ENCODE data around the gene MRPL34. TPM values are rescaled to one million over a fixed set of nuclear protein-coding genes. Genes with fewer than 3 reads are reported as not detected.

MRPL34 gene
- total RNA-seq, 6 experiments from 2014 or later, result 63.5 to 363 (median 122) TPM

DNA sequence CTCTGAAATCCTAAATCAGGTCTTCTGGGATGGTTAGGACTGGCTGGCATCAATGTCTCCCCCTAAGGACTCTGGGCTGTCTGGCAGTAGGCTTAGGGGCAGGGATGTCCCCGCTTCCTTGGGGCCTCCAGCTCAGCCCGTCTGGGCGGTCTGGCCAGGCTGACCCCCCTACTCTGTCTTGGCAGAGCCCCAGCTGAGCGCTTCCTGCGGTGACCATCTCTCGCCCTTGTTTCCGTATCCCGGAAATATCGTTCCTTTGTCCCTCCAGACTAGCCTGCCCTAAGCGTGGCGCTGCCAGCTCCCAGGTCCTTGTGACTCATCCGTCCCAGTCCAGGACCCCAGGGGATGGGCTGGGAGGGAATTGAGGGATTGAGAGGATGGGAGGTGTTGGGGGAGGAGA is 43.0 kb downstream of the MRPL34 start:
- ATAC-seq, result peak; percentile 52 to 66 (median 56)
- H3K27me3 ChIP-seq, result no peaks in the 10 kb centered on the region

DNA sequence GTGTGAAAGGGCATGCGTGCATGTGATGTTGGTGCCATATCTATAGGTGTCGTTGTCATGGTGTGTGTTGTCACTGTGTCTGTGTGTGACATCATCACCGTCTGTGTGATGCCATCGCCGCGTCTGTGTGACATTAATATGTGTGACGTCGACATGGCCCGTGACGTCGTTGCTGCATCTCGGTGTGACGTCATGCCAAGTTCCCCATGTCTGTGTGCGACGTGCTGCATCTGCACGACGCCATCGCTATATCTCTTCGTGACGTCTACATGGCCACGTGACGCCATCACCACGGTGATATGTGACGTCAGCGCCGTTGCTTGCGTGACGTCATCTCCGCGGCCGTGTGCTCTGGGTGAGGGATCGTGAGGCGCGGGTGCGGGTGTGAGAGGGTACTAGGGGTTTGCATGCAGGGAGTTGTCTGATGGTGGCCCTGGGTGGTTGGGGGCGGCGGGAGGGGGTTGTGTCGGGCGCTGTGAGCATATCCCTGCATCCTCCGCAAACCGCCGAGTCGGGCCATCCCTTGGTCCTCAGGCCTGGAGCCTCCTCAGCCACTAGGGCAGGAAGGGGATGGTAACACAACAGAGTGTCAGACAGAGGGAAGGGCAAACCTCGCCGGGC is 46.3 kb downstream of the MRPL34 start:
- Histone ChIP-seq H3K27ac (no peak overlapping the region), H3K27me3 (no peaks in the 10 kb centered on the region), H3K9me3 (no peaks in the 10 kb centered on the region), H3K4me3 (no peak overlapping the region), H3K4me1 (no peaks in the 10 kb centered on the region), H3K36me3 (no peaks in the 10 kb centered on the region)
- TF ChIP-seq POLR2A (IDR thresholded peaks at IDR 0.05), result no peak
- TF ChIP-seq, protein P1, sequence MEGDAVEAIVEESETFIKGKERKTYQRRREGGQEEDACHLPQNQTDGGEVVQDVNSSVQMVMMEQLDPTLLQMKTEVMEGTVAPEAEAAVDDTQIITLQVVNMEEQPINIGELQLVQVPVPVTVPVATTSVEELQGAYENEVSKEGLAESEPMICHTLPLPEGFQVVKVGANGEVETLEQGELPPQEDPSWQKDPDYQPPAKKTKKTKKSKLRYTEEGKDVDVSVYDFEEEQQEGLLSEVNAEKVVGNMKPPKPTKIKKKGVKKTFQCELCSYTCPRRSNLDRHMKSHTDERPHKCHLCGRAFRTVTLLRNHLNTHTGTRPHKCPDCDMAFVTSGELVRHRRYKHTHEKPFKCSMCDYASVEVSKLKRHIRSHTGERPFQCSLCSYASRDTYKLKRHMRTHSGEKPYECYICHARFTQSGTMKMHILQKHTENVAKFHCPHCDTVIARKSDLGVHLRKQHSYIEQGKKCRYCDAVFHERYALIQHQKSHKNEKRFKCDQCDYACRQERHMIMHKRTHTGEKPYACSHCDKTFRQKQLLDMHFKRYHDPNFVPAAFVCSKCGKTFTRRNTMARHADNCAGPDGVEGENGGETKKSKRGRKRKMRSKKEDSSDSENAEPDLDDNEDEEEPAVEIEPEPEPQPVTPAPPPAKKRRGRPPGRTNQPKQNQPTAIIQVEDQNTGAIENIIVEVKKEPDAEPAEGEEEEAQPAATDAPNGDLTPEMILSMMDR (IDR thresholded peaks at IDR 0.05), result no peak
- intact Hi-C loops (cut with DNase I), result no loop called here
- 90% methylated on average over 17 of the region's 45 CpGs for WGBS (ENCODE audit: insufficient coverage, low coverage, low lambda C conversion rate, missing lambda C conversion rate)
- DNase-seq (no peak), ATAC-seq (no peak)

More for the DNA sequence above, 43.0 kb downstream of the MRPL34 start:
- no peak overlapping the region for H3K4me3 ChIP-seq
- H3K27ac ChIP-seq, result no peak overlapping the region
- H3K9me3 ChIP-seq, result no peaks in the 10 kb centered on the region
- peak in 2 of 3 donors; percentile 56 to 60 for DNase-seq
- intact Hi-C loops (cut with DNase I), result loop anchor here (5.0 to 10.0 kb wide), 2 partner anchors 39 to 106 kb away; no protein-coding TSS in a partner anchor
- no peaks in the 10 kb centered on the region for H3K4me1 ChIP-seq
- no peaks in the 10 kb centered on the region for H3K36me3 ChIP-seq
- TF ChIP-seq, protein P1 (IDR thresholded peaks at IDR 0.05), result no peak
- no peak for TF ChIP-seq POLR2A (IDR thresholded peaks at IDR 0.05)
- WGBS (ENCODE audit: insufficient coverage, low coverage, low lambda C conversion rate, missing lambda C conversion rate), result 0% methylated on average over 1 of the region's 12 CpGs

DNA sequence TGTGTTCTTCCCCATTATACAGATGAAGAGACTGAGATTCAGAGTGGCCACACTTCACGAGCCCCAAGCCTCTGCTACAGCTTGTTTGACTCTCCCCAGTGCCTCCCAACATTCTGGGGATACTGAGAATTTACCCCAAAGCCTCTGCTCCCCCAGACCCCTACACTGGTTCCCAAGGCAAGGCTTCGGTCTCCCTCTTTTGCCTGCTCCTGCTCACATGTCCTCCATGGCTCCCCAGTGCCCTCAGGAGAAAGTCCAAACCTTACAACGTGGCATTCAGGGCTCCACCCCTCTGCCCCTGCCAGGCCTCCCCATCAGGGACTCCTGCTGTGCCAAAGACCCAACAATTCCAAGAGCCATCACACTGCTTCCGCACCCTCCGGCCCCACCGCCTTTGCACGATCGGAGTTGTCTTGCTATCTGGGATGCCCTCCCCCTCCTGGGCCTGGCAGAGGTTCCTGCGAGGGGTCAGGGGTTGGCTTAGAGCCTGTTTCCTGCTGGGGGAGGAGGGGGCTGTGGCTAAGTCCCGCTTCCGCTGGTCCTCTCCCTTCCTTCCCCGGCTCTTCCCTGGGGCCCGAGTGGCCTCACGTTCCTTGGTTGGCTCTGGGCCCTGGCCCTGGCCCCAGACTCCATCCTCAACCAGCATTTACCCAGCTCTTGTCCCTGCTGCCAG is 47.1 kb downstream of the MRPL34 start:
- Histone ChIP-seq H3K4me3 (no peak overlapping the region), H3K27me3 (no peaks in the 10 kb centered on the region), H3K27ac (no peak overlapping the region), H3K36me3 (no peaks in the 10 kb centered on the region), H3K4me1 (no peaks in the 10 kb centered on the region), H3K9me3 (no peaks in the 10 kb centered on the region)
- WGBS (ENCODE audit: insufficient coverage, low coverage, low lambda C conversion rate, missing lambda C conversion rate), result 46% methylated on average over 10 of the region's 14 CpGs
- DNase-seq, result peak in 1 of 3 donors; percentile 45
- TF ChIP-seq, protein P1 (IDR thresholded peaks at IDR 0.05), result no peak
- no peak for TF ChIP-seq POLR2A (IDR thresholded peaks at IDR 0.05)
- intact Hi-C loops (cut with DNase I), result no loop called here
- peak; percentile 9 to 52 (median 26) for ATAC-seq

DNA sequence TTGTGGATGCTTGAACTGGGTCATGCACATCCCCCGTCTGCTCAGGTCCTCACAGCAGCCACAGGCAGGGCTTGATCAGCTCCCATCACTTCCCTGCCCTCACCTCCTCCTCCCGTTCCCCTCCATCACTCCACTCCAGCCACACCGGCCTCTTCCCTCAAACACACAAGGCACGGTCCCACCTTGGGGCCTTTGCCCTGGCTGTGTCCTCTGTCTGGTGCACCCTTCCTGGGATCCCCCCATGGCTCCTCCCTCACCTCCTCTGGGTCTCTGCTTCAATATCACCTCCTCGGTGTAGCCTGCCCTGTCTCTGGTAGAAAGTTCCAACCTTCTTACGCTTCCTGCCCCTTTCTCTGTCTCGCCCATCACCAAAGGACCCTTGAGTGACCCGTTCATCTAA is 47.7 kb downstream of the MRPL34 start:
- Histone ChIP-seq H3K27me3 (no peaks in the 10 kb centered on the region), H3K27ac (no peak overlapping the region), H3K36me3 (no peaks in the 10 kb centered on the region), H3K9me3 (no peaks in the 10 kb centered on the region), H3K4me1 (no peaks in the 10 kb centered on the region), H3K4me3 (no peak overlapping the region)
- WGBS (ENCODE audit: insufficient coverage, low coverage, low lambda C conversion rate, missing lambda C conversion rate), result 65% methylated on average over 6 of the region's 8 CpGs
- no peak for ATAC-seq
- no peak for TF ChIP-seq POLR2A (IDR thresholded peaks at IDR 0.05)
- TF ChIP-seq, protein P1 (IDR thresholded peaks at IDR 0.05), result no peak
- intact Hi-C loops (cut with DNase I), result no loop called here
- DNase-seq, result no peak

Other genes starting within 250 kb of the MRPL34 start
- 1 to 10 TPM; 3.7 to 8.5 (median 5.8) TPM for gene HAUS8, start 230.4 kb upstream of the MRPL34 start, total RNA-seq
- 10 to 100 TPM; 25.4 to 38.7 (median 36.0) TPM for gene MYO9B, start 230.1 kb upstream of the MRPL34 start, total RNA-seq
- gene USE1, start 90.5 kb upstream of the MRPL34 start, total RNA-seq, result 10 to 100 TPM; 13.5 to 20.3 (median 18.6) TPM
- 10 to 100 TPM; 17.8 to 64.2 (median 31.2) TPM for gene OCEL1, start 79.6 kb upstream of the MRPL34 start, total RNA-seq
- gene NR2F6, start 60.0 kb upstream of the MRPL34 start, total RNA-seq, result 100 to 1,000 TPM in 1 of 6 experiments, 10 to 100 TPM in 5; 48.5 to 105 (median 80.9) TPM
- 1 to 10 TPM in 5 of 6 experiments, under 1 TPM in 1; 0.81 to 3.6 (median 1.7) TPM for gene USHBP1, start 41.1 kb upstream of the MRPL34 start, total RNA-seq
- 10 to 100 TPM; 29.2 to 51.3 (median 37.9) TPM for gene BABAM1, start 38.4 kb upstream of the MRPL34 start, total RNA-seq
- gene ANKLE1, start 24.0 kb upstream of the MRPL34 start, total RNA-seq, result under 1 TPM; 0.06 to 0.65 (median 0.37) TPM
- 10 to 100 TPM in 5 of 6 experiments, 1 to 10 TPM in 1; 8.3 to 27.3 (median 15.8) TPM for gene ABHD8, start 2.4 kb upstream of the MRPL34 start, total RNA-seq
- 10 to 100 TPM; 10.4 to 23.4 (median 14.1) TPM for gene DDA1, start 3.7 kb downstream of the MRPL34 start, total RNA-seq
- 1 to 10 TPM; 5.0 to 8.8 (median 6.6) TPM for gene ANO8, start 29.0 kb downstream of the MRPL34 start, total RNA-seq
- 10 to 100 TPM; 10.3 to 23.6 (median 13.6) TPM for gene GTPBP3, start 31.7 kb downstream of the MRPL34 start, total RNA-seq
- 10 to 100 TPM in 1 of 6 experiments, 1 to 10 TPM in 4, under 1 TPM in 1; 0.78 to 16.6 (median 4.1) TPM for gene PLVAP, start 71.5 kb downstream of the MRPL34 start, total RNA-seq
- gene CCDC194, start 88.3 kb downstream of the MRPL34 start, total RNA-seq, result 1 to 10 TPM in 1 of 6 experiments, under 1 TPM in 3, not detected in 2; 0.26 to 1.2 (median 0.36) TPM
- gene BST2, start 99.8 kb downstream of the MRPL34 start, total RNA-seq, result 100 to 1,000 TPM in 3 of 6 experiments, 10 to 100 TPM in 3; 78.2 to 157 (median 96.2) TPM
- 10 to 100 TPM; 13.5 to 38.0 (median 15.8) TPM for gene MVB12A, start 114.2 kb downstream of the MRPL34 start, total RNA-seq
- under 1 TPM in 3 of 6 experiments, not detected in 3; 0.12 to 0.19 (median 0.16) TPM for gene TMEM221, start 142.8 kb downstream of the MRPL34 start, total RNA-seq
- gene NXNL1, start 155.1 kb downstream of the MRPL34 start, total RNA-seq, result not detected
- gene SLC27A1, start 164.7 kb downstream of the MRPL34 start, total RNA-seq, result 10 to 100 TPM in 1 of 6 experiments, 1 to 10 TPM in 5; 5.1 to 12.3 (median 6.1) TPM
- 10 to 100 TPM; 31.7 to 60.0 (median 38.8) TPM for gene PGLS, start 205.8 kb downstream of the MRPL34 start, total RNA-seq
- 10 to 100 TPM; 23.2 to 36.8 (median 31.1) TPM for gene COLGALT1, start 249.8 kb downstream of the MRPL34 start, total RNA-seq

Data from right lobe of liver (tissue), 6 donors.